GM10266 (cell line): ENCODE measurements around the gene DYNLT4.

Experiments
- DNase-seq: peaks from one replicate; pipeline ENCODE4 v3.0.0; 2012; ENCODE audit errors: extremely low spot score
- TF ChIP-seq, protein P1 (sequence below): IDR thresholded peaks from 2 replicates; pipeline ENCODE4 v1.5.1; 2012; ENCODE audit warnings: mild to moderate bottlenecking, low read depth; ENCODE audit not compliant: control insufficient read depth, insufficient read depth; ENCODE audit errors: missing control alignments

DYNLT4 gene

DNA sequence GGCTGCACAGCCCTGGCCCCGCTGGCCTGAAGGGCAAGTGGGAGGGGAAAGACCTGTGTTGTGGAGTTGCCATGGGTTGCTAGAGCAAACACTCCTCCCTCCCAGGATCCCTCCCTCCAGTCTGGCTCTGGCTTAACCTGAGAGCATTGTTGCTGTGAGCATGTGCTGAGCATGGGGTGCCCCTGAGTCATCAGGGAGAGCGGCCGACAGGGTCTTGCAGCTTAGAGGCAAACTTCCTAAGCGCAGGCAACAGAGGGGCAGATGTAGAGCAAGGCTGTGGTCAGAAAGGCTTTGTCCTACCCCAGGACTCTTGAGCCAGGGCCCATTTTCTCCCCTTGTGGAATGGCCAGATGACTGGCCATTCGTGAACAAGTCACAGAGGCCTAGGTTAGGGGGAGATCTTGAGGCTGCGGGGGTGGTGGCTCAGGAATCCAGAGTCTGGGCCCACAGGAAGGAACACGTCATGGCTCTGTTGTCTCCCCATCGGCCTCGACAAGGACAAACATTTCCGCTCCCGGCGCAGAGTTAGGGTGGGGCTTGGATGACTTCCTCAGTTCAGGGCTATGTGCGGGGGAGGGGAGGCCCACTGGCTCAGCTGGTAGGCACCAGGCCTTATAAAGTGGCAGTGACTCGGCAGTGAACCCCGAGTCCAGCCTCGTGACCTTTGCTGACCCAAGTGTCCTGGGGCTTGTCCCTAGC is 362 bp upstream of the DYNLT4 start:
- peak; percentile 88 for DNase-seq

DNA sequence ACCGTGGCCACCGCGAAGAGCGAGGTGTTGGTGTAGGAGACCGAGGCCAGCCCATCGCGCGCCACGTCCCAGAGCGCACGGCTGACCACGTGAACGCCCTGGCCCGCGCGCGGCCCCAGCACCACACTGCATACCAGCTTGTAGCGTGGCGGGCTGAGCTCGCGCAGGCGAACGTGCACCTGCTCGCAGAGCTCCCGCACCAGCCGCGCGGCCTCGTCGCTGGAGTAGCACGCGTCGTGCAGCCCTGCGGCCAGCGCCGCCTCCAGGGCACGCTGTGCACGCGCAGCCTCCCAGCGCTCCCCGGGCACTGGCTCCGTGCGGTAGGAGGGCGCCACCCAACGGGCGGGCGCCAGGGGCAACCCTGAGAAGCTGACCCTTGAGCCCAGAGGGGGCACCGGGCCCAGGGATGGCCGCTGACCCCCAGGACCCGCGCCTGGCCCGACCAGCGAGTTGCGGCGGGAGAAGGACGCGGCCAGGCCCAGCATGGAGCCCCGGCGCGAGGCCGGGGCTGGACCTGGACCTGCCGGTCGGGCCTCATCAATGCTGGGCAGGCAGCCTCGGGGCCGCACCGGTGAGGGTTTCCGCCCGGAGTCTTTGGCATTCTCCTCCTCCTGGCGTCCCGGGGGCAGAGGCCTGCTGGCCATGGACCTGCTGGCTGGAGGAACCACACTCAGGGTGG is 987 bp downstream of the DYNLT4 start:
- TF ChIP-seq, protein P1, sequence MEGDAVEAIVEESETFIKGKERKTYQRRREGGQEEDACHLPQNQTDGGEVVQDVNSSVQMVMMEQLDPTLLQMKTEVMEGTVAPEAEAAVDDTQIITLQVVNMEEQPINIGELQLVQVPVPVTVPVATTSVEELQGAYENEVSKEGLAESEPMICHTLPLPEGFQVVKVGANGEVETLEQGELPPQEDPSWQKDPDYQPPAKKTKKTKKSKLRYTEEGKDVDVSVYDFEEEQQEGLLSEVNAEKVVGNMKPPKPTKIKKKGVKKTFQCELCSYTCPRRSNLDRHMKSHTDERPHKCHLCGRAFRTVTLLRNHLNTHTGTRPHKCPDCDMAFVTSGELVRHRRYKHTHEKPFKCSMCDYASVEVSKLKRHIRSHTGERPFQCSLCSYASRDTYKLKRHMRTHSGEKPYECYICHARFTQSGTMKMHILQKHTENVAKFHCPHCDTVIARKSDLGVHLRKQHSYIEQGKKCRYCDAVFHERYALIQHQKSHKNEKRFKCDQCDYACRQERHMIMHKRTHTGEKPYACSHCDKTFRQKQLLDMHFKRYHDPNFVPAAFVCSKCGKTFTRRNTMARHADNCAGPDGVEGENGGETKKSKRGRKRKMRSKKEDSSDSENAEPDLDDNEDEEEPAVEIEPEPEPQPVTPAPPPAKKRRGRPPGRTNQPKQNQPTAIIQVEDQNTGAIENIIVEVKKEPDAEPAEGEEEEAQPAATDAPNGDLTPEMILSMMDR: no peak
- no peak for DNase-seq

More for the DNA sequence above, 362 bp upstream of the DYNLT4 start:
- TF ChIP-seq, protein P1: no peak

DNA sequence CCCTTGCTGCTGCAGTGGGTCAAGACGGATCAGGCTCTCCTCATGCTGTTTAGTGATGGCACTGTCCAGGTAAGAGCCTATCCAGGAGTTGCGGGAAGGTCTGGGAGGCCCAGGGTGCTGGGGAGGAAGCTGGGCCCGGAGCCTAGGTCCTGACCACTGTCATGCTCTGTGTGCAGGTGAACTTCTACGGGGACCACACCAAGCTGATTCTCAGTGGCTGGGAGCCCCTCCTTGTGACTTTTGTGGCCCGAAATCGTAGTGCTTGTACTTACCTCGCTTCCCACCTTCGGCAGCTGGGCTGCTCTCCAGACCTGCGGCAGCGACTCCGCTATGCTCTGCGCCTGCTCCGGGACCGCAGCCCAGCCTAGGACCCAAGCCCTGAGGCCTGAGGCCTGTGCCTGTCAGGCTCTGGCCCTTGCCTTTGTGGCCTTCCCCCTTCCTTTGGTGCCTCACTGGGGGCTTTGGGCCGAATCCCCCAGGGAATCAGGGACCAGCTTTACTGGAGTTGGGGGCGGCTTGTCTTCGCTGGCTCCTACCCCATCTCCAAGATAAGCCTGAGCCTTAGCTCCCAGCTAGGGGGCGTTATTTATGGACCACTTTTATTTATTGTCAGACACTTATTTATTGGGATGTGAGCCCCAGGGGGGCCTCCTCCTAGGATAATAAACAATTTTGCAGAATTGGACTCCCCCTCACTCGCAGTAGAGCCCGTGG is 1.7 kb downstream of the DYNLT4 start:
- TF ChIP-seq, protein P1: no peak
- DNase-seq: no peak

DNA sequence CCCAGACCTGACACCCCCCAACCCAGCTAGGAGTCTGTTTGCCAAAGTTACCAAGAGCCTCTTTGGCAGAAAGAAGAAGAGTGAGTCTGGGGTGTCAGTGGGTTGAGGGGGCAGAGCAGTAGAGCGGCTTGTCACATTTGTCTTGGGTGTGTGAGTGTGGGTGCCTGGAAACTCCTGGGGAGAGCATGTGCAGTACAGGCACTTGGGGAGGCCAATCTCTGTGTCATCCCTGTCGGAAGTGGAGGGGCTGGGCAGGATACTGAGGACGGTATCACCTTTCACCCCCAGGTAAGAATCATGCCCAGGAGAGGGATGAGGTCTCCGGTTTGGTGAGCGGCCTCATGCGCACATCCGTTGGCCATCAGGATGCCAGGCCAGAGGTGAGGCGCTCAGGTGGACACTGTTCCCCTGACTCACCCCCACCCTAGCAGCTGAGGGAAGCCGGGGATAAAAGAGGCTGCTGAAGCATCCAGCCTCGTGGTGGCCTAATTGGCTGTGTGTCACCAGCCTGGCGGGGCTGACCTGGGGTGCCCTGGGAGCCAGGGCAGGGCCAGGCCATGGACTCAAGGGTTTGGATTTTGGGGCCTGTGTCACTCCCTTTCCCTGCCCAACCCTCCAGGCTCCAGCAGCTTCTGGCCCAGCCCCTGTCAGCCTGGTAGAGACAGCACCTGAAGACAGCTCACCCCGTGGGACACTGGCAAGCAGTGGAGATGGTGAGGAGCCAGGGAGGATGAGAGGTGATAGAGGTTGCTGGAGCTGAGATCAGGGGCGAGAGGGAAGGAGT is 3.6 kb downstream of the DYNLT4 start:
- TF ChIP-seq, protein P1: no peak
- DNase-seq: no peak

DNA sequence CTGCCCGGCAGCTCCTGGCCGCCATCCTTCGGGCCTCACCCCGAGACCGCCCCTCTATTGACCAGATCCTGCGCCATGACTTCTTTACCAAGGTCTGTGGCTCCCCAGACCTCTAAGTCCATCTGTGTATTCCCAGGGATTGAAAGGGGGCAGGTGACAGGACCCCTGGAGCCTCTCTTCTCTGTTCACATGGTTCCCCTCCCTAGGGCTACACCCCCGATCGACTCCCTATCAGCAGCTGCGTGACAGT is 4.2 kb downstream of the DYNLT4 start:
- no peak for DNase-seq
- TF ChIP-seq, protein P1: no peak

DNA sequence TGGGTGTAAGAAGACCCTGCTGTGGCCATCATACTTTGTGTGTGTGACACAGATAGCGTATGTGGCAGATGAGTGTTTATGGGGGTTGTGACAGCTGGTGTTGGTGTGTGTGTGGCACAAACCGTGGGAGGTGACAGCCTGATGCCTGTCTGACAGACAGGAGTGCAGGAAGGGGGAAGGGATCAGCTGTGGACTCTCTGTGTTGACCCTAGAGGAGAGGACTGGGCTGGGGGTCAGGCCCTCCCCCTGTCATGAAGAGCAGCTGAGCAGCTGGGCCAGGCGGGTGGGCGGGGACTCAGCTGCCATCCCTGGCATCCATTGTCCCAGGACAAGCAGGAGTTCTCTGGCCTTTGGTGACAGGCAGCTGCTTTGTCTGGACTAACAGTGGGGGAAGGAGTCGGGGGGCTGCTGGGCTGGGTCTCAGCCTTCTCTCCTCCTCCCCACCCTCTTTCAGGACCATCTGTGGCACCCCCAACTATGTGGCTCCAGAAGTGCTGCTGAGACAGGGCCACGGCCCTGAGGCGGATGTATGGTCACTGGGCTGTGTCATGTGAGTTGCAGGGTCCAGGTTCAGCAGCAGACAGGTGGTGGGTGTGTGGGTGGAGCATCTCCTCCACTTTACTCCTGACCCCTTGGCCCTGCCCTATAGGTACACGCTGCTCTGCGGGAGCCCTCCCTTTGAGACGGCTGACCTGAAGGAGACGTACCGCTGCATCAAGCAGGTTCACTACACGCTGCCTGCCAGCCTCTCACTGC is 4.7 kb downstream of the DYNLT4 start:
- DNase-seq: no peak

More for the DNA sequence above, 4.7 kb downstream of the DYNLT4 start:
- TF ChIP-seq, protein P1: no peak
